Mucosa of rectum (tissue), 2 donors: ENCODE measurements around the gene GPR45.

ENCODE experiments used
- H3K27ac ChIP-seq, 2 donors: one replicate each; pipeline ENCODE4 v1.7.0; 2013; ENCODE audit warnings: inconsistent platforms in 2 of 2, low read depth in 2 of 2, low read length in 2 of 2
- H3K27me3 ChIP-seq, 2 donors: one replicate each; pipeline ENCODE4 v1.7.0; 2013; ENCODE audit warnings: low read length in 2 of 2; ENCODE audit not compliant: control insufficient read depth in 2 of 2, insufficient read depth in 2 of 2
- H3K36me3 ChIP-seq, 2 donors: one replicate each; pipeline ENCODE4 v1.7.0; 2013; ENCODE audit warnings: low read length in 2 of 2; ENCODE audit not compliant: control insufficient read depth in 2 of 2, insufficient read depth in 2 of 2
- H3K4me1 ChIP-seq, 2 donors: one replicate each; pipeline ENCODE4 v1.7.0; 2013; ENCODE audit warnings: low read length in 2 of 2, mild to moderate bottlenecking in 1 of 2; ENCODE audit not compliant: control insufficient read depth in 2 of 2, insufficient read depth in 2 of 2
- H3K4me3 ChIP-seq, 2 donors: one replicate each; pipeline ENCODE4 v1.7.0; 2013; ENCODE audit warnings: low read length in 2 of 2
- H3K9ac ChIP-seq, 2 donors: one replicate each; pipeline ENCODE4 v1.7.0; 2013; ENCODE audit warnings: low read length in 2 of 2, low read depth in 1 of 2, mild to moderate bottlenecking in 1 of 2
- H3K9me3 ChIP-seq, 2 donors: one replicate each; pipeline ENCODE4 v1.7.0; 2013; ENCODE audit warnings: low read length in 2 of 2; ENCODE audit not compliant: control insufficient read depth in 2 of 2
- donor health status: healthy.
- donor health status: Normal muscosa, but diverticular disease.

The GPR45 gene

GRCh38 chr2:105274046-105274445 is 32.5 kb downstream of the GPR45 start:
- no peaks in the 10 kb centered on the region for H3K4me1 ChIP-seq
- H3K4me3 ChIP-seq: no peak overlapping the region
- H3K9me3 ChIP-seq: no peaks in the 10 kb centered on the region
- H3K9ac ChIP-seq: no peak overlapping the region
- H3K27me3 ChIP-seq: no peaks in the 10 kb centered on the region
- peaks cover 70 to 85% of the 10 kb centered on the region in 2 donors for H3K36me3 ChIP-seq
- no peak overlapping the region for H3K27ac ChIP-seq

GRCh38 chr2:105278654-105279053 is 37.1 kb downstream of the GPR45 start:
- Histone ChIP-seq H3K4me3 (no peak overlapping the region), H3K4me1 (no peaks in the 10 kb centered on the region), H3K36me3 (peaks cover 62 to 86% of the 10 kb centered on the region in 2 donors), H3K9me3 (no peaks in the 10 kb centered on the region), H3K27ac (no peak overlapping the region), H3K27me3 (no peaks in the 10 kb centered on the region), H3K9ac (no peak overlapping the region)

DNA sequence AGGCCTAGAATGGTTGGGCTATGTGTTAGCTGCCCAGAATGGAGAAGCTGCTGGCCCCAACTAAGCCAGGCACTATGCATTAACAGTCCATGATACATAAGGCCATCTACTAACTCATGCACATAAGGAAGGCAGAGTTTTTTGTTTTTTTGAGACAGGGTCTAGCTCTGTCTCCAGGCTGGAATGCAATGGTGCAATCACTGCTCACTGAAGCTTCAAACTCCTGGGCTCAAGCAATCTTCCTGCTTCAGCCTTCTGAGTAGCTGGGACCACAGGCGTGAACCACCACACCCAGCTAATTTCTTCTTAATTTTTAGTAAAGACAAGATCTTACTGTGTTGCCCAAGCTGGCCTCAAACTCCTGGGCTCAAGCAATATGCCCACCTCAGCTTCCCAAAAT is 37.6 kb downstream of the GPR45 start:
- H3K9me3 ChIP-seq: no peaks in the 10 kb centered on the region
- H3K27me3 ChIP-seq: no peaks in the 10 kb centered on the region
- H3K9ac ChIP-seq: no peak overlapping the region
- H3K36me3 ChIP-seq: peaks cover 65 to 86% of the 10 kb centered on the region in 2 donors
- H3K27ac ChIP-seq: no peak overlapping the region
- no peaks in the 10 kb centered on the region for H3K4me1 ChIP-seq
- no peak overlapping the region for H3K4me3 ChIP-seq

GRCh38 chr2:105280281-105280680 is 38.7 kb downstream of the GPR45 start:
- no peaks in the 10 kb centered on the region for H3K27me3 ChIP-seq
- H3K36me3 ChIP-seq: peaks cover 61 to 85% of the 10 kb centered on the region in 2 donors
- H3K9ac ChIP-seq: no peak overlapping the region
- no peaks in the 10 kb centered on the region for H3K9me3 ChIP-seq
- no peaks in the 10 kb centered on the region for H3K4me1 ChIP-seq
- no peak overlapping the region for H3K27ac ChIP-seq
- H3K4me3 ChIP-seq: no peak overlapping the region

DNA sequence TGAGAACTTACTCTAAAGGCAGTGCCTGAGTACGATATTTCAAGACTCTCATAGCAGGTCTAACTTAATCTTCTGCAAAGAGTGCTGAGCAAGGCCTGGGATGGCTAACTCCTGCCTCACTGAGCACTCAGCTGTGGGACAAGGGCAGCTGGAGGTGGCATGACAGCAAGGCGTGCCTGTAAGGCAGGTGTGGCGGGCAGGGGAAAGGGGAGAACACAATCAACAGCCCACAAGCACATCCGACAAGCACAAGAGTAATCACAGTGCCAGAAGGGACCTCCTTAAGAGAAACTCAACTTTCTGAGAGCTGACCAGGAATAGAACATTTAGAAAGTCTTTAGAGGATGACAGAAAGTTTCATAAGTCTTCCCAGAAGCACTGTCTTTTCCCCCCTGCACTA is 42.0 kb downstream of the GPR45 start:
- Histone ChIP-seq H3K4me1 (no peaks in the 10 kb centered on the region), H3K36me3 (peaks cover 52 to 64% of the 10 kb centered on the region in 2 donors), H3K9ac (no peak overlapping the region), H3K4me3 (no peak overlapping the region), H3K27ac (no peak overlapping the region), H3K27me3 (no peaks in the 10 kb centered on the region), H3K9me3 (no peaks in the 10 kb centered on the region)

DNA sequence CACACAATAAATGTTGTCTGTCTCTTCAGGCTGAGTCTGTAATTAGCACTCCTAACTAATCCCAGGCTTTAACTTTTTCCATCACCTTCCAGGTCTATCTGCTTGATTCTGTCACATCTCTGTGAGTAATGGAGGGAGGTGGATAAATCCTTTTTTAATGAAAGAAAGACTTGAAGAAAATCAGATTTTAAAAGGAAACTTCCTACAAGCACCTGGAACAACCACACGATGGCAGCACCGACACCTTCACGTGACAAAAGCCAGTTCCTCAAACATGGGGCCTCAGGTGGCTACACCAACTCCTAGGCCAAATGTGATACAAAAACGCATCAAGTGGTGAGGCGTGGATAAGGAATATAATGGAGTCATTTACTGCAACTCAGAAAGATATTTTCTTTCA is 46.1 kb downstream of the GPR45 start:
- H3K27ac ChIP-seq: no peak overlapping the region
- no peaks in the 10 kb centered on the region for H3K4me1 ChIP-seq
- H3K36me3 ChIP-seq: peaks cover 41 to 60% of the 10 kb centered on the region in 2 donors
- no peak overlapping the region for H3K4me3 ChIP-seq
- no peak overlapping the region for H3K9ac ChIP-seq
- H3K27me3 ChIP-seq: no peaks in the 10 kb centered on the region
- H3K9me3 ChIP-seq: no peaks in the 10 kb centered on the region

- H3K4me3 ChIP-seq: no peak overlapping the region
- H3K27ac ChIP-seq: no peak overlapping the region
- H3K27me3 ChIP-seq: no peaks in the 10 kb centered on the region
- H3K9me3 ChIP-seq: no peaks in the 10 kb centered on the region
- no peak overlapping the region for H3K9ac ChIP-seq
- no peaks in the 10 kb centered on the region for H3K4me1 ChIP-seq
- H3K36me3 ChIP-seq: peaks cover 41 to 56% of the 10 kb centered on the region in 2 donors
These were observed 46.6 kb downstream of the GPR45 start for GRCh38 chr2:105288133-105288532.

GRCh38 chr2:105290981-105291660 is 49.6 kb downstream of the GPR45 start:
- Histone ChIP-seq H3K27ac (no peak overlapping the region), H3K9ac (no peak overlapping the region), H3K9me3 (no peaks in the 10 kb centered on the region), H3K27me3 (no peaks in the 10 kb centered on the region), H3K36me3 (peaks cover 37 to 39% of the 10 kb centered on the region in 2 donors), H3K4me1 (no peaks in the 10 kb centered on the region), H3K4me3 (no peak overlapping the region)

GRCh38 chr2:105291981-105292380 is 50.4 kb downstream of the GPR45 start:
- H3K27ac ChIP-seq: no peak overlapping the region
- H3K27me3 ChIP-seq: no peaks in the 10 kb centered on the region
- H3K4me3 ChIP-seq: no peak overlapping the region
- H3K36me3 ChIP-seq: peaks cover 35 to 41% of the 10 kb centered on the region in 2 donors
- no peak overlapping the region for H3K9ac ChIP-seq
- no peaks in the 10 kb centered on the region for H3K4me1 ChIP-seq
- H3K9me3 ChIP-seq: no peaks in the 10 kb centered on the region
